ENCODE measurements around the gene TBC1D13.
"Not testable (repeated sequence)": the region's sequence is repeated elsewhere in the genome, so short reads cannot be mapped to it uniquely, and the experiment has no call there.

Gene TBC1D13

GRCh38 chr9:128821584-128822406, 34.7 kb downstream of the TBC1D13 start:
- DNase-seq: no peak

- no peak for DNase-seq
Measured at GRCh38 chr9:128822407-128823042, 35.5 kb downstream of the TBC1D13 start.

DNA sequence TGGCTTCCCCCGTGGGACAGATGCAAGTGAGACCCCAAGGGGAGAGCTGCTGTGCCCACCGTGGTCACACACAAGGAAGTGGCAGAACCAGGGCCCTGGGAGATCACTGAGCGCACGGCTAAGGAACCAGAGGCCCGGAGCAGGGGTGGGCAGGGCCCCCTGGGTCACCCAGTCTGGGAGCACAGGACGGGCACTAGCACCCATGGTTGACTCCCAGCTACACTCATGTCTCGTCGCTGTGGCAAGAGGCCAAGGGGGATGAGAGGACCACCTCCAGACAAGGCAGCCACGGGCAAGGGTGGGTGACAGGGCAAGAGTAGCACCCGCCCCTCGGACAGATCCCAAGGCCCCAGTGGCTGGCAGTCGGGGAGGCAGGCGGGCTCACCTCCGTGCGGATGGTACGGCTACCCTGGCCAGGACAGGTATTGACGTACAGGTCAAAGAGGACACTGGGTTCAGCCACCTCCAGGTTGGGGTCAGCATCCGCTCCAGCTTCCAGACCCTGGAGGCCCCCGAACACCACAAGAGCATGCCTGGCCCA, 36.4 kb downstream of the TBC1D13 start:
- DNase-seq: no peak

DNA sequence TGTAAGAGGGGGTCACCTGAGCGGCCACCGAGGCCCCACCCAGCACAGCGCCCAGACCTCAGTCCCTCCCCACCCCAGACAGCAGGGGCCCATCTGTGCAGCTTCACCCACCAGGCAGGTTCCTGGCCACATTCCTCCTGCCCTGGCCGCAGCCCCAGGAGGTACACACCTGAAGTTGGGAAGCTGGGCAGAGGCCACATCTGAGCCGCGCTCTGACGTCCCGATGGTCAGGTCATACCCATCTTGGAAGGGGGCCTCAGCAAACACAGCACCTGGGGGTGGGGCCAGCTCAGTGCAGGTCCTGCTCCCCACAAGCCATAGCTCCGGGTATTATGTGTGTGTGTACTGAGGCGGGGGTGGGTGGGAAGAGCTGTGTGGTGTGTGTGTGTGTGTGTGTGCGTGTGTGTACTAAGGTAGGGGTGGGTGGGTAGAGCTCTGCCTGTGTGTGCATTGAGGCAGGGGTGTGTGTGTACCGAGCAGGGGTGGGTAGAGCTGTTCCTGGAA, 36.9 kb downstream of the TBC1D13 start:
- no peak for DNase-seq

GRCh38 chr9:128824911-128825310, 37.9 kb downstream of the TBC1D13 start:
- no peak for DNase-seq

- DNase-seq: no peak
Measured at GRCh38 chr9:128825923-128826700, 39.1 kb downstream of the TBC1D13 start.

GRCh38 chr9:128828267-128828666, 41.2 kb downstream of the TBC1D13 start:
- DNase-seq: no peak

DNA sequence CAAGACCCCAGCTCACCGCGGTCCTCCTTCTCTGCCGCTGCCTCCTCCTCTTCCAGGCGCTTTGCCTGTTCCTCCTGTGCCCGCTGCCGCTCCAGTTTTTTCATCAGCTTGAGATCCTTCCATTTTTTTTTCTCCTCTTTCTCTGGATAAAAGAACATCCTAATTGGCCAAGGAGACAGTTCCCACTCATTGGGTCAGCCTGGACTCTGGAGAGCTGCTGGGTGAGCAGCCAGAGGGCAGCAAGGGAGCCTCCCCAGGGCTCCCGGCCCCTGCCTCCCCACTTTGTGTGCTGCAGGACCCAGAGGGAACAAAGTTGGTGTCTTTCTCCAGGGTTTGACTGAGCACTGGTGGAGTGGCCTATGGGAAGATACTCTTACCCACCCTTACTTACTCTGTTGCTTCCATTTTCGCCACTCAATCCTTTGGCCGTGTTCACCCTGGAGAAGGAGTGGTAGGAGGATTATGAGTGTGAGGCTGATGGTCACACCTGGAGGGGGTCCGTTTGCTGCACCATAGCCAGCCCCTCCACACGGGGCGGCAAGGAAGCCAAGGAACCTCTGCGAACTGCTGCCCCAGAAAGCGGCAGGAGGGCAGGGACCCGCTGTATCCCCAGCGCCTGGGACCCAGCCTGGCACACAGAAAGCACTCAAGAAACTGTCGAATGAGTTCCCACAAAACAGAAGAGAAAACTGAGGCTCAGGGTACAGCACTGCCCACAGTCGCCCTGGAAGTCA, 41.8 kb downstream of the TBC1D13 start:
- DNase-seq: no peak

DNA sequence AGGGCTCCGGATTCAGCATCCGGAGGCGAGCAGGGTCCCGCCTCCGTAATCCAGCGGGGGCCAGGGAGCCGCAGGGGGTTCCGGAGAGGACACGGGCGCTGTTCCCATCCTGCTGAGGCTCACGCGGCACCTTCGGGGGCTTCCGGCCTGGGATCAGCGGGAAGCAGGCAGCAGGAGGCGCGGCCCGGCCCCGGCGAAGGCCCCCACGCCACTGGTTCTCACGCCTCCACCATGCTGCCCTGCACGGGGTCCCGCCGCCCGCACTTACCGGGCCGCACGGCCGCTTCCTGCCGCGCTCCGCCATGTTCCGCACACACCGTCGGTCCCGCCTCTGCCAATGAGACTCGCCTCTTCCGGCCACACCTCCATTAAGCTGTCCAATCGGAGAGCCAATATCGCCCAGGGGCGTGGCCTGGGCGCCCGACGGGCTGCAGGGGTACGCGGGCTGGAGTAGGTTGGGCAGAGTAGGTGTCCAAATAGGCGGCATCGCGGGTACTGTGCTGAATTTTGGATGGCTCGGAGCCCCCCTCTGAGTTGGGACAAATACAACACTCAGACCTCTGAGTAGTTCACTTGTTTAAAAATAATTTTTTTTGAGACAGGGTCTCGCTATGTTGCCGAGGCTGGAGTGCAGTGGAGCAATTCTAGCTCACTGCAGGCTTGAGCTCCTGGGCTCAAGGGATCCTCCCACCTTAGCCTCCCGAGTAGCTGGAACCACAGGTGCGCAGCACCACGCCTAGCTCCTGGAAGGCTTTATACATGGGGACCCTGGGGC, 42.6 kb downstream of the TBC1D13 start, which contains the start of gene SPOUT1:
TSS of gene SPOUT1 (minus strand) at position 318 of the 775 bp plus-strand sequence. CDS start at position 304, 14 bp downstream.
- DNase-seq: peak; percentile 94 to 96

DNA sequence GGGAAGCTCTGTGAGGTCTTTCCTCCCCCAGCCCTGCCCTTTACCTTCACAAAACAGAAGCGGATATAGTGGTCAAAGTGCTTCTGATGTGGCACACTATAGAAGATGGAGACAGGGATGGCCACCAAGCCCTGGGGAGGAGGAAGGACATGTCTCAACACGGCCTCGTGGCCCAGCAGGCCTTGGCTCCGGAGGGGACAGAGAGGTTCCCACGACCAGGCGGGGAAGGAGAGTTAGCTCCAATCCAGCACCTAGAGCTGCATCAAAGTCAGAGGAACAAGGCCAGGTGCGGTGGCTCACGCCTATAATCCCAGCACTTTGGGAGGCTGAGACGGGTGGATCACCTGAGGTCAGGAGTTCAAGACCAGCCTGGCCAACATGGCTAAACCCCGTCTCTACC, 46.6 kb downstream of the TBC1D13 start:
- DNase-seq: no peak

- no peak for DNase-seq
Measured at GRCh38 chr9:128835246-128836210, 48.5 kb downstream of the TBC1D13 start.

- no peak for DNase-seq
Measured at GRCh38 chr9:128836509-128837145, 49.6 kb downstream of the TBC1D13 start.

DNA sequence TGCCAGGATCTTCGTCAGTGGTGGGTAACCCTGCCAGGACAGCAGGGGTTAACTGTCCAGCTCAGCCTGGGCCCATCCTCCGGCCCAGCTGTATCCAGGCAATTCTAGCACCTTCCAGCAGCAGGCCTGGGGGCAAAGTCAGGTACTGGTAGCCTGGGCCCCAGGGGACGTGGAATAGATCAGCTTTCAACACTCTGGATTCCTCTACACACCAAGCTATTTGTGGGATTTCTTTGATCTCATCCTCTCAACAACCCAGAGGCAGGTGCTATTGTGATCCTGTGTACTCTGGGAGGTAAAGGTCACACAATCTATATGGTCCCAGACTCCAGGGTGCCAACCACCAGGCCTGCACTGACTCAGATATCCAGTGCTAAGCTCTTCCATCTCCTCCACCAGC, 51.3 kb downstream of the TBC1D13 start:
- DNase-seq: no peak

- DNase-seq: no peak
Measured at GRCh38 chr9:128840524-128840923, 53.5 kb downstream of the TBC1D13 start.

- DNase-seq: no peak
Measured at GRCh38 chr9:128841694-128842492, 54.8 kb downstream of the TBC1D13 start.

DNA sequence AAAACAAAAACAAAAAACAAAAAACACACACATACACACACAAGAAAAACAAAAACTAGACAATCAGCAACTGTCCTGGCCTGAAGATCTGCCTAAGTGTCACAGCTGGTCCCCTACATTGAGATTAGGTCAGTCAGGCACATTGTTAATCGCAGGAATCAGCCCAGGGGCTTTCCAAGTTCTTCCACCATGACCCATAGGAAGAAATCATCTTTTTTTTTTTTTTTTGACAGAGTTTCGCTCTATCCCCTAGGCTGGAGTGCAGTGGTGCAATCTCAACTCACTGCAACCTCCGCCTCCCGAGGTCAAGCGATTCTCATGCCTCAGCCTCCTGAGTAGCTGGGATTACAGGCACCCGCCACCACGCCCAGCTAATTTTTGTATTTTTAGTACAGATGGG, 56.1 kb downstream of the TBC1D13 start:
- not testable (repeated sequence) for DNase-seq

- DNase-seq: no peak
Measured at GRCh38 chr9:128845186-128845931, 58.3 kb downstream of the TBC1D13 start.

GRCh38 chr9:128846680-128847030, 59.6 kb downstream of the TBC1D13 start:
- no peak for DNase-seq
